ENCODE data around the gene ACKR3.

DNA sequence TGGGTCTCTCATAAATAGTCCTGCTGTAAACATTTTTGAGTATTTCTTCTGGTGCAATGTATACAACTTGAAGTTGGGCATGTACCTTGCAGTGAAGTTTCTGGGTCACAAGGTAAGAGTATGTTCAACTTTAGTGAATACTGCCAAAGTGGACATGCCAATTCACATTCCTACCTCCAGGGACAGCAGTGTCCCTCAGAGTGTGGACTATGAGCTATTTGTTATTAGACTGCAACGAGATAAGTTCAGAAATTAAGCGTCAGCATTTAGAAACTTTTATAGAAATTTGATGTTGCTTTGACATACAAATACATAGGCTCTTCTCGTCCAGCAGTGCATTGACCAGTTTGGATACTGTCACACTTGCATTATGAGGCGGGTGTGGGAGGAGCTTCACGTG is 7.2 kb upstream of the ACKR3 start:
- TF ChIP-seq, protein P1, sequence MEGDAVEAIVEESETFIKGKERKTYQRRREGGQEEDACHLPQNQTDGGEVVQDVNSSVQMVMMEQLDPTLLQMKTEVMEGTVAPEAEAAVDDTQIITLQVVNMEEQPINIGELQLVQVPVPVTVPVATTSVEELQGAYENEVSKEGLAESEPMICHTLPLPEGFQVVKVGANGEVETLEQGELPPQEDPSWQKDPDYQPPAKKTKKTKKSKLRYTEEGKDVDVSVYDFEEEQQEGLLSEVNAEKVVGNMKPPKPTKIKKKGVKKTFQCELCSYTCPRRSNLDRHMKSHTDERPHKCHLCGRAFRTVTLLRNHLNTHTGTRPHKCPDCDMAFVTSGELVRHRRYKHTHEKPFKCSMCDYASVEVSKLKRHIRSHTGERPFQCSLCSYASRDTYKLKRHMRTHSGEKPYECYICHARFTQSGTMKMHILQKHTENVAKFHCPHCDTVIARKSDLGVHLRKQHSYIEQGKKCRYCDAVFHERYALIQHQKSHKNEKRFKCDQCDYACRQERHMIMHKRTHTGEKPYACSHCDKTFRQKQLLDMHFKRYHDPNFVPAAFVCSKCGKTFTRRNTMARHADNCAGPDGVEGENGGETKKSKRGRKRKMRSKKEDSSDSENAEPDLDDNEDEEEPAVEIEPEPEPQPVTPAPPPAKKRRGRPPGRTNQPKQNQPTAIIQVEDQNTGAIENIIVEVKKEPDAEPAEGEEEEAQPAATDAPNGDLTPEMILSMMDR (IDR thresholded peaks at IDR 0.05), result peak in 5 of 6 experiments; percentile 14 to 57 (median 46)
- TF ChIP-seq POLR2A (IDR thresholded peaks at IDR 0.05), result no peak
